ENCODE results near the gene CKMT2.

Gene CKMT2

DNA sequence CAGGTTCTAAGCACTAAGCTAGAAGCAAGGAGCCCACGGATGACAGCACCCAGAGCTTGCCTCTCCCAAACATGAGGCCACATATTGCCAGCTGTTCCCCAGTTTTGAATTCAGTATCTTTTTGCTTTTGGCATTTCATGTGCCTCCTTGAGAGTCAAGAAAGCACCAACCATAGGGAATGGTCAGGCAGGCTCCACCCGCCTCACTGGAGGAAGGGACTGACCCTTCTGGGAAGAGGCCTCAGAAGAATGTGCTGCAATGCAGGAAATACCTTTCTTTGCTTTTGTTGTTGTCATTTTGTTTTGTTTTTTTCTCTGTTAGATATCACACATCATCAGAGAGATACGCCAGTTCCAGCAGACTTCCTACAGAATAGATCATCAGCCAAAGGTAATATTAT is 13.7 kb upstream of the CKMT2 start:
- H3K9me3 ChIP-seq (ENCODE audit: insufficient read depth, low read depth, low read length) = no peaks in the 10 kb centered on the region
- H3K4me3 ChIP-seq (ENCODE audit: low read length) = no peak overlapping the region
- no peaks in the 10 kb centered on the region for H3K27me3 ChIP-seq (ENCODE audit: insufficient read depth, low read length)
- no peak overlapping the region for H3K27ac ChIP-seq (ENCODE audit: low read length)
- no peaks in the 10 kb centered on the region for H3K36me3 ChIP-seq (ENCODE audit: insufficient read depth, low read depth, low read length)
- no peak overlapping the region for H3K9ac ChIP-seq (ENCODE audit: low read depth, low read length)
- no peaks in the 10 kb centered on the region for H3K4me1 ChIP-seq (ENCODE audit: insufficient read depth, low read length)

DNA sequence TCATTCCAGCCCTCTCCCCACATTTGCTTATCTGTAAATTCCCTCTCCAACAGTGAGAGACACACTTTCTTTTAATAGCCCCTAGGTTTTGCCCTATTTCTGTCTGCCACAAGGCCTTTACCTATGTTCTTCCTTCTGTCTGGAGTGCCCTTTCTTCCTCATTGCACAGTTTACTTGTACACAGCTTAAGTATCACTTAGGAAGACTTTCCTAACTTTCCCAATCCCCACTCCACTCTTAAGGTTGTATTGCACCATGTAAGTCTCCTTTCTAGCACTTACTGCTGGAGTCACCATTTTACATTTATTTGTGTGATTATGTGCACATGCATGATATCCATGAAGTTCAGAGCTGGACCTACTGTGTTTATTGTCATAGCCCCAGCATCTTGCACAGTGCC is 10.8 kb upstream of the CKMT2 start:
- Histone ChIP-seq H3K36me3 (ENCODE audit: insufficient read depth, low read depth, low read length) (no peaks in the 10 kb centered on the region), H3K27ac (ENCODE audit: low read length) (no peak overlapping the region), H3K9ac (ENCODE audit: low read depth, low read length) (no peak overlapping the region)

DNA sequence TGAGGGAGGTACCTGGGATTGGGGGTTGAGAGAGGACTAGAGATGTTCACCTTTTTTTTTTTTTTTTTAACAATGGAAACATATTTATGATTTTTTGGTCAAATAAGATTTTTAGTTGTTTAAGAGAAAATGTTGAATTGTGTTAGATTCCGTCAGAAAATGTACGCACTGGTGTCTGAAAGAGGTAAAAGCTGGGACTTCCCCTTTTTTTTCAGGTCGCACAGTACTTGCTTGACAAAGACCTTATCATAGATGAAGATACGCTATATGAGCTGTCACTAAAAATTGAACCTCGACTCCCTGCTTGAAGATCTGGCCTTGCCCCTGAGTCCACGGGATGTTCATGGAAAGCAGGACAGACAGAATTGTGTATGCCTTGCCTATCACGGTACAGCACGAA is 7.7 kb upstream of the CKMT2 start:
- no peak overlapping the region for H3K27ac ChIP-seq (ENCODE audit: low read length)
- no peak overlapping the region for H3K9ac ChIP-seq (ENCODE audit: low read depth, low read length)
- H3K9me3 ChIP-seq (ENCODE audit: insufficient read depth, low read depth, low read length) = no peaks in the 10 kb centered on the region
- H3K27me3 ChIP-seq (ENCODE audit: insufficient read depth, low read length) = no peaks in the 10 kb centered on the region
- H3K4me1 ChIP-seq (ENCODE audit: insufficient read depth, low read length) = no peaks in the 10 kb centered on the region
- no peak overlapping the region for H3K4me3 ChIP-seq (ENCODE audit: low read length)
- no peaks in the 10 kb centered on the region for H3K36me3 ChIP-seq (ENCODE audit: insufficient read depth, low read depth, low read length)

More for the DNA sequence above, 10.8 kb upstream of the CKMT2 start:
- H3K9me3 ChIP-seq (ENCODE audit: insufficient read depth, low read depth, low read length) = no peaks in the 10 kb centered on the region
- H3K4me3 ChIP-seq (ENCODE audit: low read length) = no peak overlapping the region
- no peaks in the 10 kb centered on the region for H3K27me3 ChIP-seq (ENCODE audit: insufficient read depth, low read length)
- no peaks in the 10 kb centered on the region for H3K4me1 ChIP-seq (ENCODE audit: insufficient read depth, low read length)

DNA sequence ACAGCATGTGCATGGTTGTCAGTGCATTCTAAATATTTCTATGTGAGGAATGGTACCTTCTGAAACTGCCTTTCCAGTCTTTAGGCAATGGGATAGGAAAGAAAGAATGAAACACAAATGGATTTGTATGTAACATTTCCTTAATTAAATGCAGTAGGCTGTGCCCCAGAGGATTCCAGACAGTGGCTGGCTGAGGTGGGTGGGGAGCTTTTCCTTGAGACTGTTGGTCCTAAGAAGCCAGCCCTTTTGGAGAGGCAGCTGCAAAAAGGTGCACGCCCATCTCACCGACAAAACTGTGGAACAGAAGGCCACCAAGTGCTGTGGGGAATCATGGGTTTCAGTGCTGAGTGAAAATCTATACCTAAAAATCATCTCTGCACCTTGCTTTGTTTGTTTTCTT is 6.8 kb upstream of the CKMT2 start:
- H3K36me3 ChIP-seq (ENCODE audit: insufficient read depth, low read depth, low read length) = no peaks in the 10 kb centered on the region
- H3K27ac ChIP-seq (ENCODE audit: low read length) = no peak overlapping the region
- H3K4me3 ChIP-seq (ENCODE audit: low read length) = no peak overlapping the region
- H3K9ac ChIP-seq (ENCODE audit: low read depth, low read length) = no peak overlapping the region
- no peaks in the 10 kb centered on the region for H3K4me1 ChIP-seq (ENCODE audit: insufficient read depth, low read length)
- no peaks in the 10 kb centered on the region for H3K9me3 ChIP-seq (ENCODE audit: insufficient read depth, low read depth, low read length)
- H3K27me3 ChIP-seq (ENCODE audit: insufficient read depth, low read length) = no peaks in the 10 kb centered on the region

DNA sequence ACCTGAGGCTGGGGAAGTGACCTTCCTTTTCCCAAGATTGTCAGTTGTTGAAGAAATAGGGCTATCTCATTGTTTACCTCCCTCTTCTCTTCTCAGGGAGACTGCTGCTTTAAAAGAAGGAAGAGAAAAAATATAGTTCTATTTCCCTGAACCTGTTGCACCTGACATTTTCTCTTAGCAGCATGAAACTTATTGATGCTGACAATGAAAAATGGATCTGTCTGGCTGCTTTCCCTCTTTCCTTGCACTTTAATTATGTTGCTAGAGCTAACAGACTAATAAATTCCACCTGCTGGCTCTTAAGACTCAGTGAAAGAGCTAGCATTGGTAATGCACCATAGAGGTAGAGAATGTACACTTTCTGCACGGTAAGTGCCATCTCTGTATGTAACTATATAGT is 6.2 kb upstream of the CKMT2 start:
- no peaks in the 10 kb centered on the region for H3K4me1 ChIP-seq (ENCODE audit: insufficient read depth, low read length)
- no peak overlapping the region for H3K9ac ChIP-seq (ENCODE audit: low read depth, low read length)
- H3K27ac ChIP-seq (ENCODE audit: low read length) = no peak overlapping the region
- H3K27me3 ChIP-seq (ENCODE audit: insufficient read depth, low read length) = no peaks in the 10 kb centered on the region
- no peaks in the 10 kb centered on the region for H3K36me3 ChIP-seq (ENCODE audit: insufficient read depth, low read depth, low read length)
- H3K9me3 ChIP-seq (ENCODE audit: insufficient read depth, low read depth, low read length) = no peaks in the 10 kb centered on the region
- no peak overlapping the region for H3K4me3 ChIP-seq (ENCODE audit: low read length)

DNA sequence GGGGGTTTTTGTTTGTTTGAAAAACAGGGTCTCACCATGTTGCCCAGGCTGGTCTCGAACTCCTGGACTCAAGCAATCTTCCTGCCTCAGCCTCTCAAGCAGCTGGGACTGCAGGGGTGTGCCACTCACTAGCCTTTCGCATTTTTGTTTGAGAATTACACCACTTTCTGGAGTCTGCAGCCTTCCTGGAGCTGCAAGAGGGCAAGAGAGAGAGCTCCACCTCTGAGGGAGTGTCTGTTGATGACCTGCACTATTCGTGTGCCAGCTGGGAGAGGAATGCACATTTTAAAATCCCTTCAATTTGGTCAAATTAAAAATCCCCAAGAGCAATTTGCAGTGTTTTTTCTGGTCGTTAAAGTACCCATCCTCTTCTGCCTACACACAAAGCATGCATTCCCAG is 5.0 kb upstream of the CKMT2 start:
- Histone ChIP-seq H3K9me3 (ENCODE audit: insufficient read depth, low read depth, low read length) (no peaks in the 10 kb centered on the region), H3K4me1 (ENCODE audit: insufficient read depth, low read length) (peaks cover 4% of the 10 kb centered on the region; the same call in 1 of the 2 replicates), H3K27me3 (ENCODE audit: insufficient read depth, low read length) (no peaks in the 10 kb centered on the region), H3K9ac (ENCODE audit: low read depth, low read length) (no peak overlapping the region), H3K36me3 (ENCODE audit: insufficient read depth, low read depth, low read length) (no peaks in the 10 kb centered on the region), H3K4me3 (ENCODE audit: low read length) (no peak overlapping the region), H3K27ac (ENCODE audit: low read length) (no peak overlapping the region)

DNA sequence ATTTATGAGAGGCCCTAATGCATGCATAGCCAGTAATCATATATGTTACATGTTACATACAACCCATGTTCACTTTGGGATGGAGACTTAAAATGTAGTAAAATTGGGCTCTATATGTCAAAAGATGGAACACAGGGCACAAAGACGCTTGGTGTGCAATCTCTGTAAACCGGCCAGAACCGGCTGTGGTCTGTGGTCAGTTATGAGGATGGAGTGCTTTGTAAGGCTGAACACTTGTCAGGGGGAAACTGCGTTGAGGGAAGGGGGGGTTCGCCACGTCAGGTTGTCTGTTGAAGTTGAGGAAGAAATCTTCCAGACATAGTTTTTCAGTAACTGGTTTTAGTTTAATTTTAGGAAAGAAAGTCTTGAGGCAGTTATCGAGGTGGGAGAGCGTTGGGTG is 2.7 kb upstream of the CKMT2 start:
- Histone ChIP-seq H3K9ac (ENCODE audit: low read depth, low read length) (no peak overlapping the region), H3K9me3 (ENCODE audit: insufficient read depth, low read depth, low read length) (no peaks in the 10 kb centered on the region), H3K36me3 (ENCODE audit: insufficient read depth, low read depth, low read length) (no peaks in the 10 kb centered on the region), H3K27ac (ENCODE audit: low read length) (no peak overlapping the region), H3K4me1 (ENCODE audit: insufficient read depth, low read length) (peaks cover 15% of the 10 kb centered on the region), H3K27me3 (ENCODE audit: insufficient read depth, low read length) (no peaks in the 10 kb centered on the region), H3K4me3 (ENCODE audit: low read length) (no peak overlapping the region)

DNA sequence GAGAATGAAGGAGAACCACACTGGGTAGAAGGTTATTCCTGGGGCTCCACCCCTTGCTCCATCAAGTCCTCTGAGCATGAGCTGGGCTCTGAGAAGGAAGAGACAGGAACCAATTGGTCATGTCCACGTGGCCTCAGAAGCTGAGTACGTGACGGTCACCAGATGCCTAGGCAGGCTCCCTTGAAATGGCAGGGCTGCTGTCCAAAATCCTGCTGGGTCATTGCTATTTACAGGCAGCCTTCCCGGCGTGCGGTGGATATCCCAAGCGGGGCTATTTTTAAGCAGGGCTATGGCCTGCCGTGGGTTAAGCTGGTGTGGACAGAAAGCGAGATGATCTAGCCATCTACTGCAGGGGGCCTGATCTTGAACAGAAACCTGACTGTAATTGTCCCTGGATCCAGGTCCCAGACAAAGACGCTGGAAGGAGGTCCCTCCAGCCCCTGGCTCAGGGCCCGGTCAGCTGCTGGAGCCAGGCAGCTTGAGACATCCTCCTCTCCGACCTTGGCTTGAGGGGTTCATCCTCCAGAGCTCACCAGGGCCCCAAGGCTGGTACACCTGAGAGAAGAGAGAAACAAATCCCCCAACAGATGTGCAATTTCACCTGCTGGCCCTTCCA is 550 bp upstream of the CKMT2 start:
- H3K27ac ChIP-seq (ENCODE audit: low read length) = no peak overlapping the region

DNA sequence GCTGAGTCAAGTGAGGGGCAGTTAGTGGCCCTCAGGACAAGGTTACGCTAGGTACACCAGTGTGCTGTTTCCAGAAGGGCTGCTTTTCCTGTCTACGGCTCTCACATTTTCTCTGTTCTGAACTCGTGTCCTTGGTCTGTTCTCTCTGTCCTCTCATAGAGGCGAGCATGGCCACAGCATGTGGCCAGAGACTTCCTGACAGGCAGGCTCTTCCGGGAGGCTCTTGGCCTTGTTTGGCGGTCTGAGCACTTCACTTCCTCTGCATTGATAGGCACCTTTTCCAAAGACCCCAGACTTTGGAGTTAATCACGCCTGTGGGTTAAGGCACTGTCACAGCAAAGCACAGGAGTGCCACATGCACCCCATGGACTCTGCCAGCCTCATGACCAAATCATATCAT is 1.2 kb downstream of the CKMT2 start:
- Histone ChIP-seq H3K9ac (ENCODE audit: low read depth, low read length) (peak overlapping the region; percentile 35; the same call in 1 of the 2 replicates), H3K4me3 (ENCODE audit: low read length) (peak overlapping the region; percentile 26; the same call in 1 of the 2 replicates), H3K36me3 (ENCODE audit: insufficient read depth, low read depth, low read length) (no peaks in the 10 kb centered on the region), H3K27ac (ENCODE audit: low read length) (no peak overlapping the region), H3K9me3 (ENCODE audit: insufficient read depth, low read depth, low read length) (no peaks in the 10 kb centered on the region), H3K4me1 (ENCODE audit: insufficient read depth, low read length) (peaks cover 15% of the 10 kb centered on the region), H3K27me3 (ENCODE audit: insufficient read depth, low read length) (no peaks in the 10 kb centered on the region)

More for the DNA sequence above, 550 bp upstream of the CKMT2 start:
- Histone ChIP-seq H3K27me3 (ENCODE audit: insufficient read depth, low read length) (no peaks in the 10 kb centered on the region), H3K4me1 (ENCODE audit: insufficient read depth, low read length) (peaks cover 15% of the 10 kb centered on the region), H3K9me3 (ENCODE audit: insufficient read depth, low read depth, low read length) (no peaks in the 10 kb centered on the region), H3K36me3 (ENCODE audit: insufficient read depth, low read depth, low read length) (no peaks in the 10 kb centered on the region), H3K9ac (ENCODE audit: low read depth, low read length) (peak overlapping the region; percentile 40; the same call in 1 of the 2 replicates), H3K4me3 (ENCODE audit: low read length) (peak overlapping the region; percentile 71; the same call in 1 of the 2 replicates)

DNA sequence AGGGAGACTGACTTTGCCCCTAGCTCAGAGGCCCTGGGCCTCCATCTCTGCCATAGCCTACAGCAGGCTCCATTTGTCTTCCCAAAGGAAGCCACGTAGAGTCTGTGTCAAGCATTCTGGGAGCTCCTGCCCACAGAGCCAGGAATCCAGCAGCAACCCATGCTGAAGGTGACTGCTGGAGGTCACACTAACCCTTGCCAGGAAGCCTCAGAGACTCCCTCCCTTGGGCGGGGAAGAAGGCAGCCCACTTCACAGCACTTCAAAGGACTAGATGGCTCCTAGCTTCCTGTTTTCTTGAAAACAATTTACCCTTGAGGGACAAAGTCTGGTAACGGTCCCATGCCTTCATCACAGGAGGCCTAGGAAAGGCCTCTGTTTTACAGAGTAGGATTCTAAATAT is 1.7 kb downstream of the CKMT2 start:
- H3K9me3 ChIP-seq (ENCODE audit: insufficient read depth, low read depth, low read length) = no peaks in the 10 kb centered on the region
- no peak overlapping the region for H3K9ac ChIP-seq (ENCODE audit: low read depth, low read length)
- no peaks in the 10 kb centered on the region for H3K27me3 ChIP-seq (ENCODE audit: insufficient read depth, low read length)
- H3K27ac ChIP-seq (ENCODE audit: low read length) = no peak overlapping the region
- H3K4me1 ChIP-seq (ENCODE audit: insufficient read depth, low read length) = peaks cover 15% of the 10 kb centered on the region
- no peaks in the 10 kb centered on the region for H3K36me3 ChIP-seq (ENCODE audit: insufficient read depth, low read depth, low read length)
- no peak overlapping the region for H3K4me3 ChIP-seq (ENCODE audit: low read length)

DNA sequence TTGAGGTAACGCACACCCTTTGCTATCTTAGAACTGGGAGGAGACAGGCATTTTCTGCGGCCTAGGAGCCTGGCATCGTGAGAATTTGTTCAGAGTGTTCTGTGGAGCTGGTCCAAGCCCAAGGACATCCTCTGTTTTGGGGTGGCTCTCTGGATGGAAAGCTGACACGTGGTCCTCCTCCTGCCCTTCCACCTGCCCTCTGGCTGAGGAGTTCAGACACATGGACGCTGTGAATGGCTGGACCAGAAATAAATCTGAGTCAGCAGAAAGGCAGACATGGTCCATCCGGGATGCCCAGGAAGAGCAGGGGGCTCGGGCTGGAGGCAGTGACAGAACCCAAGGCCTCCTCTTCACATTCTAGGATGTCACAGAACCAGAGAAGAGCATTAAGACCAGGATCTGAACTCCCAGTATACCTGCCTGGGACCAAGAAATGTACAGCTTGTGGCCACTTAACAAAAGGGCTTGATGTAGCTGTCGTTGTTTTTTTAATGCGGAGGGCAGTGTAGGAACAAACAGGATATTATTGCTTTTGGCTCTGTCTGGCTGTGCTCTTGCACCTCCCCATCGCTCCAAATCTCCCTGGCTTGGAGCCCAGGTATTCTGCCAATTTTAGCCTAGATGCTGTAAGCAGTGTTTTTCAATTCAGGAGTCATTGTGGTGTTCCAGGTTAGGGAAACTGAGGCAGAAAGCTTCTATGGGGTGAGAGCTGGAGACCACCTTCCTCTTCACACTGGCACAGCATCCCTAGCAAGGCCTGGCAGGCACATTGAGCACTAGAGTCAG is 2.4 kb downstream of the CKMT2 start:
- Histone ChIP-seq H3K4me3 (ENCODE audit: low read length) (no peak overlapping the region), H3K27me3 (ENCODE audit: insufficient read depth, low read length) (no peaks in the 10 kb centered on the region), H3K9me3 (ENCODE audit: insufficient read depth, low read depth, low read length) (no peaks in the 10 kb centered on the region)

DNA sequence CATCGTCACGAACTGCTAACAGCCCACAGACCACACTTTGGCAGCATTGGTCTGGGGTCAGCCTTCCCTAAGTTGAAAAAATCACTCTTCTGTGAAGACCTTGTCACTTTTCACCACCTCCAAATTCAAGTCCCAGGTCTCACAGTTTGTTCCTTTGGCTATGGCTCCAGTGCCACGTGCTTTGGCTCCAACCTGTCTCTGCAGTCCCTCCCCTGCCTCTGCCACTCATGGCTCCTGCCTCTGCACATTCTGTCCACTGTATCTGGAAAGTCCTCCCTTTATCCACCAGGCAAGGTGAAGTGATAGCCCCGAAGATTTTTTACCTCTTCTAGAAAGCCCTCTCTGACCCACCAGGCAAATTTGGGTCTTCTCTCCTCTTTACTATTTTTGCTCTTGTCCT is 5.3 kb downstream of the CKMT2 start:
- H3K27me3 ChIP-seq (ENCODE audit: insufficient read depth, low read length) = no peaks in the 10 kb centered on the region
- H3K9me3 ChIP-seq (ENCODE audit: insufficient read depth, low read depth, low read length) = no peaks in the 10 kb centered on the region
- no peak overlapping the region for H3K9ac ChIP-seq (ENCODE audit: low read depth, low read length)
- H3K4me1 ChIP-seq (ENCODE audit: insufficient read depth, low read length) = peaks cover 13% of the 10 kb centered on the region
- H3K27ac ChIP-seq (ENCODE audit: low read length) = no peak overlapping the region
- H3K4me3 ChIP-seq (ENCODE audit: low read length) = no peak overlapping the region
- no peaks in the 10 kb centered on the region for H3K36me3 ChIP-seq (ENCODE audit: insufficient read depth, low read depth, low read length)

More for the DNA sequence above, 2.4 kb downstream of the CKMT2 start:
- no peaks in the 10 kb centered on the region for H3K36me3 ChIP-seq (ENCODE audit: insufficient read depth, low read depth, low read length)
- no peak overlapping the region for H3K9ac ChIP-seq (ENCODE audit: low read depth, low read length)
- H3K27ac ChIP-seq (ENCODE audit: low read length) = no peak overlapping the region
- H3K4me1 ChIP-seq (ENCODE audit: insufficient read depth, low read length) = peaks cover 15% of the 10 kb centered on the region
